HuH-7 (cell line): ENCODE data around the gene SUMO3.
"Not testable (repeated sequence)": the region's sequence is repeated elsewhere in the genome, so short reads cannot be mapped to it uniquely, and the experiment has no call there.

Experiments used
- DNase-seq: peaks from one replicate; pipeline ENCODE4 v3.0.0; 2011; ENCODE audit warnings: low spot score

SUMO3 gene

GRCh38 chr21:44846485-44847260, 28.8 kb upstream of the SUMO3 start:
- DNase-seq: no peak

- DNase-seq: no peak
Measured at GRCh38 chr21:44846224-44846484, 28.3 kb upstream of the SUMO3 start.

GRCh38 chr21:44845418-44846223, 27.8 kb upstream of the SUMO3 start:
- peak; percentile 77 for DNase-seq

GRCh38 chr21:44844256-44844655, 26.4 kb upstream of the SUMO3 start:
- DNase-seq: no peak

- no peak for DNase-seq
Measured at GRCh38 chr21:44842721-44843445, 25.0 kb upstream of the SUMO3 start.

GRCh38 chr21:44842087-44842486, 24.2 kb upstream of the SUMO3 start:
- no peak for DNase-seq

- no peak for DNase-seq
Measured at GRCh38 chr21:44840771-44841170, 22.9 kb upstream of the SUMO3 start.

- DNase-seq: no peak
Measured at GRCh38 chr21:44838951-44839350, 21.1 kb upstream of the SUMO3 start.

GRCh38 chr21:44838039-44838895, 20.4 kb upstream of the SUMO3 start:
- DNase-seq: no peak

GRCh38 chr21:44837537-44837936, 19.7 kb upstream of the SUMO3 start:
- no peak for DNase-seq

GRCh38 chr21:44836666-44837471, 19.0 kb upstream of the SUMO3 start:
- peak; percentile 65 for DNase-seq

- no peak for DNase-seq
Measured at GRCh38 chr21:44836349-44836665, 18.4 kb upstream of the SUMO3 start.

- DNase-seq: no peak
Measured at GRCh38 chr21:44835647-44835973, 17.7 kb upstream of the SUMO3 start.

GRCh38 chr21:44834951-44835646, 17.2 kb upstream of the SUMO3 start:
- no peak for DNase-seq

GRCh38 chr21:44834231-44834950, 16.5 kb upstream of the SUMO3 start:
- DNase-seq: no peak

- no peak for DNase-seq
Measured at GRCh38 chr21:44833663-44834062, 15.8 kb upstream of the SUMO3 start.

- not testable (repeated sequence) for DNase-seq
Measured at GRCh38 chr21:44832516-44833255, 14.8 kb upstream of the SUMO3 start.

- no peak for DNase-seq
Measured at GRCh38 chr21:44831227-44831860, 13.5 kb upstream of the SUMO3 start.

- DNase-seq: no peak
Measured at GRCh38 chr21:44829507-44830092, 11.7 kb upstream of the SUMO3 start.
